Measurements from ENCODE around the gene POGZ.

Gene POGZ

GRCh38 chr1:151408891-151409290 lies 50.4 kb downstream of the POGZ start:
- DNase-seq (ENCODE audit: low read depth in 1 of 2, low spot score in 1 of 2) = no peak
- H3K27ac ChIP-seq (replicated peaks) = no peak overlapping the region
- TF ChIP-seq GABPA (IDR thresholded peaks at IDR 0.05; ENCODE audit: low read depth) (no peak), CTCF (IDR thresholded peaks at IDR 0.05; ENCODE audit: insufficient read depth, low read length) (no peak), REST (IDR thresholded peaks at IDR 0.05; ENCODE audit: insufficient replicate concordance, low read depth) (no peak), SPI1 (IDR thresholded peaks at IDR 0.05; ENCODE audit: borderline replicate concordance, low read depth) (no peak), POLR2AphosphoS5 (IDR thresholded peaks at IDR 0.05; ENCODE audit: low read depth) (no peak)

GRCh38 chr1:151407304-151407703 lies 52.0 kb downstream of the POGZ start:
- no peak for DNase-seq (ENCODE audit: low read depth in 1 of 2, low spot score in 1 of 2)
- TF ChIP-seq CTCF (IDR thresholded peaks at IDR 0.05; ENCODE audit: insufficient read depth, low read length) = no peak
- no peak overlapping the region for H3K27ac ChIP-seq (replicated peaks)
- H3K4me3 ChIP-seq (replicated peaks; ENCODE audit: insufficient read depth, low read length) = no peak overlapping the region
- H3K27me3 ChIP-seq (ENCODE audit: insufficient read depth, poor library complexity, severe bottlenecking) = no peaks in the 10 kb centered on the region

More at GRCh38 chr1:151408891-151409290, 50.4 kb downstream of the POGZ start:
- Histone ChIP-seq H3K27me3 (ENCODE audit: insufficient read depth, poor library complexity, severe bottlenecking) (no peaks in the 10 kb centered on the region), H3K4me3 (replicated peaks; ENCODE audit: insufficient read depth, low read length) (no peak overlapping the region)

- Histone ChIP-seq H3K4me3 (replicated peaks; ENCODE audit: insufficient read depth, low read length) (no peak overlapping the region), H3K27me3 (ENCODE audit: insufficient read depth, poor library complexity, severe bottlenecking) (no peaks in the 10 kb centered on the region), H3K27ac (replicated peaks) (no peak overlapping the region)
- no peak for TF ChIP-seq SPI1 (IDR thresholded peaks at IDR 0.05; ENCODE audit: borderline replicate concordance, low read depth)
- no peak for TF ChIP-seq REST (IDR thresholded peaks at IDR 0.05; ENCODE audit: insufficient replicate concordance, low read depth)
- TF ChIP-seq GABPA (IDR thresholded peaks at IDR 0.05; ENCODE audit: low read depth) = no peak
- no peak for TF ChIP-seq POLR2AphosphoS5 (IDR thresholded peaks at IDR 0.05; ENCODE audit: low read depth)
- no peak for TF ChIP-seq CTCF (IDR thresholded peaks at IDR 0.05; ENCODE audit: insufficient read depth, low read length)
- no peak for DNase-seq (ENCODE audit: low read depth in 1 of 2, low spot score in 1 of 2)
These were observed 53.1 kb downstream of the POGZ start for GRCh38 chr1:151406176-151406575.

- no peak for DNase-seq (ENCODE audit: low read depth in 1 of 2, low spot score in 1 of 2)
- Histone ChIP-seq H3K27ac (replicated peaks) (no peak overlapping the region), H3K4me3 (replicated peaks; ENCODE audit: insufficient read depth, low read length) (no peak overlapping the region), H3K27me3 (ENCODE audit: insufficient read depth, poor library complexity, severe bottlenecking) (no peaks in the 10 kb centered on the region)
- TF ChIP-seq POLR2AphosphoS5 (IDR thresholded peaks at IDR 0.05; ENCODE audit: low read depth) = 0 out of 2 replicates have a peak, but pooled peaks have one; percentile 12
- no peak for TF ChIP-seq SPI1 (IDR thresholded peaks at IDR 0.05; ENCODE audit: borderline replicate concordance, low read depth)
These were observed 53.9 kb downstream of the POGZ start for GRCh38 chr1:151405187-151405951.
